Endothelial cell (in vitro differentiated cells): ENCODE data around the gene MERTK. TPM values are rescaled to one million over a fixed set of nuclear protein-coding genes. Genes with fewer than 3 reads are reported as not detected.

Experiments used
- DNase-seq: peaks from one replicate; pipeline ENCODE4 v3.0.0; 2021; ENCODE audit warnings: low spot score
- H3K27ac Mint-ChIP-seq: one replicate; pipeline ENCODE4 v1.8.0; 2021; ENCODE audit warnings: mixed read lengths, inconsistent platforms; ENCODE audit not compliant: unreplicated experiment
- H3K27me3 Mint-ChIP-seq: one replicate; pipeline ENCODE4 v1.8.0; 2021; ENCODE audit warnings: mild to moderate bottlenecking, moderate library complexity, mixed read lengths, inconsistent platforms; ENCODE audit not compliant: unreplicated experiment
- H3K36me3 Mint-ChIP-seq: one replicate; pipeline ENCODE4 v1.8.0; 2021; ENCODE audit warnings: mild to moderate bottlenecking, low read depth, mixed read lengths, inconsistent platforms; ENCODE audit not compliant: unreplicated experiment
- H3K4me1 Mint-ChIP-seq: one replicate; pipeline ENCODE4 v1.8.0; 2021; ENCODE audit warnings: mild to moderate bottlenecking, mixed read lengths, inconsistent platforms; ENCODE audit not compliant: unreplicated experiment
- H3K4me3 Mint-ChIP-seq: one replicate; pipeline ENCODE4 v1.8.0; 2021; ENCODE audit warnings: mild to moderate bottlenecking, mixed read lengths, inconsistent platforms; ENCODE audit not compliant: unreplicated experiment
- H3K9me3 Mint-ChIP-seq: one replicate; pipeline ENCODE4 v1.8.0; 2021; ENCODE audit warnings: mixed read lengths, inconsistent platforms; ENCODE audit not compliant: unreplicated experiment
- CTCF ChIP-seq: fragments of 200-600 bp; sonication (generic); IDR thresholded peaks from one replicate; pipeline ENCODE4 v1.5.0; 2021; ENCODE audit warnings: antibody characterized with exemption; ENCODE audit not compliant: unreplicated experiment
- total RNA-seq: library from RNA; stranded (reverse); fragmentation: NEBNext Ultra II Directional; extraction: Animal tissue kit (Norgen Biotek cat#: 25700); gene quantifications from one replicate; pipeline ENCODE4 v1.2.1, GENCODE V29; 2021; ENCODE audit not compliant: unreplicated experiment

Gene MERTK
- total RNA-seq, 1 donor from 2014 or later, result 12.3 TPM

GRCh38 chr2:111950236-111950635 lies 51.8 kb downstream of the MERTK start:
- DNase-seq, result no peak
- Mint-ChIP-seq H3K4me1 (no peaks in the 10 kb centered on the region), H3K27me3 (no peaks in the 10 kb centered on the region), H3K27ac (no peak overlapping the region), H3K9me3 (no peaks in the 10 kb centered on the region), H3K36me3 (peaks cover 28% of the 10 kb centered on the region), H3K4me3 (no peak overlapping the region)
- no peak for TF ChIP-seq CTCF

- no peak for DNase-seq
- Mint-ChIP-seq H3K4me3 (no peak overlapping the region), H3K36me3 (peaks cover 28% of the 10 kb centered on the region), H3K9me3 (no peaks in the 10 kb centered on the region), H3K4me1 (no peaks in the 10 kb centered on the region), H3K27me3 (no peaks in the 10 kb centered on the region), H3K27ac (no peak overlapping the region)
- TF ChIP-seq CTCF, result no peak
Observed at GRCh38 chr2:111951486-111951885, 53.1 kb downstream of the MERTK start.

GRCh38 chr2:111952871-111953452 lies 54.6 kb downstream of the MERTK start:
- Mint-ChIP-seq H3K9me3 (no peaks in the 10 kb centered on the region), H3K4me1 (no peaks in the 10 kb centered on the region), H3K27ac (no peak overlapping the region), H3K27me3 (no peaks in the 10 kb centered on the region), H3K4me3 (no peak overlapping the region), H3K36me3 (peaks cover 20% of the 10 kb centered on the region)
- no peak for TF ChIP-seq CTCF
- no peak for DNase-seq

- no peak overlapping the region for H3K4me3 Mint-ChIP-seq
- no peaks in the 10 kb centered on the region for H3K27me3 Mint-ChIP-seq
- no peak for DNase-seq
- no peak for TF ChIP-seq CTCF
- peaks cover 7% of the 10 kb centered on the region for H3K36me3 Mint-ChIP-seq
- H3K9me3 Mint-ChIP-seq, result no peaks in the 10 kb centered on the region
- H3K4me1 Mint-ChIP-seq, result no peaks in the 10 kb centered on the region
- H3K27ac Mint-ChIP-seq, result no peak overlapping the region
Observed at GRCh38 chr2:111954602-111955332, 56.4 kb downstream of the MERTK start.

GRCh38 chr2:111957872-111958354 lies 59.5 kb downstream of the MERTK start:
- Mint-ChIP-seq H3K4me1 (no peaks in the 10 kb centered on the region), H3K4me3 (no peak overlapping the region), H3K27ac (no peak overlapping the region), H3K9me3 (no peaks in the 10 kb centered on the region), H3K36me3 (peaks cover 7% of the 10 kb centered on the region), H3K27me3 (no peaks in the 10 kb centered on the region)
- DNase-seq, result no peak
- TF ChIP-seq CTCF, result no peak
